ENCODE results near the gene PCDHB8. TPM values are rescaled to one million over a fixed set of nuclear protein-coding genes. Genes with fewer than 3 reads are reported as not detected.
A peak's percentile ranks its signal among the peaks of the same experiment; 100 is the strongest.
"Not testable (repeated sequence)": the region's sequence is repeated elsewhere in the genome, so short reads cannot be mapped to it uniquely, and the experiment has no call there.

Gene PCDHB8
- total RNA-seq, 4 donors from 2014 or later: 0.33 to 2.0 (median 0.87) TPM

DNA sequence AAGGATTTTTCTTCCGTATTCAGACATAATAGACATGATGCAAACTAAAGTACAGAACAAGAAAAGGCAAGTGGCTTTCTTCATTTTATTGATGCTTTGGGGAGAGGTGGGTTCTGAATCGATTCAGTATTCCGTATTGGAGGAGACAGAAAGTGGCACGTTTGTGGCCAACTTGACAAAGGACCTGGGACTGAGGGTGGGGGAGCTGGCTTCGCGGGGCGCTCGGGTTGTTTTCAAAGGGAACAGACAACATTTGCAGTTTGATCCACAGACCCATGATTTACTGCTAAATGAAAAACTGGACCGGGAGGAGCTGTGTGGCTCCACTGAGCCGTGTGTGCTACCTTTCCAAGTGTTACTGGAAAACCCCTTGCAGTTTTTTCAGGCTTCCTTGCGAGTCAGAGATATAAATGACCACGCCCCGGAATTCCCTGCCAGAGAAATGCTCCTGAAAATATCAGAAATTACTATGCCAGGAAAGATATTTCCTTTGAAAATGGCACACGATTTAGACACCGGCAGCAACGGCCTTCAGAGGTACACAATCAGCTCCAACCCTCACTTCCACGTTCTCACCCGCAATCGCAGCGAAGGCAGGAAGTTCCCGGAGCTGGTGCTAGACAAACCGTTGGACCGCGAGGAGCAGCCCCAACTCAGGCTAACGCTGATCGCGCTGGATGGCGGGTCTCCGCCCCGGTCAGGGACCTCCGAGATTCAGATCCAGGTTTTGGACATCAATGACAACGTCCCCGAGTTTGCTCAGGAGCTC is 27.2 kb upstream of the PCDHB8 start:
- WGBS: 48% methylated on average over 33 of the region's 33 CpGs
- DNase-seq (ENCODE audit: extremely low spot score): no peak
- H3K4me3 ChIP-seq: peak overlapping the region in 2 of 4 donors; percentile 23 to 26
- peaks cover 0 to 42% (median 0%) of the 10 kb centered on the region in 4 donors for H3K27me3 ChIP-seq
- intact Hi-C loops (cut with DNase I): no loop called here
- H3K4me1 ChIP-seq: no peaks in the 10 kb centered on the region
- TF ChIP-seq POLR2AphosphoS5 (IDR thresholded peaks at IDR 0.05) (no peak), POLR2A (IDR thresholded peaks at IDR 0.05; ENCODE audit: low read depth) (no peak), EP300 (IDR thresholded peaks at IDR 0.05) (no peak)
- TF ChIP-seq, protein P1, sequence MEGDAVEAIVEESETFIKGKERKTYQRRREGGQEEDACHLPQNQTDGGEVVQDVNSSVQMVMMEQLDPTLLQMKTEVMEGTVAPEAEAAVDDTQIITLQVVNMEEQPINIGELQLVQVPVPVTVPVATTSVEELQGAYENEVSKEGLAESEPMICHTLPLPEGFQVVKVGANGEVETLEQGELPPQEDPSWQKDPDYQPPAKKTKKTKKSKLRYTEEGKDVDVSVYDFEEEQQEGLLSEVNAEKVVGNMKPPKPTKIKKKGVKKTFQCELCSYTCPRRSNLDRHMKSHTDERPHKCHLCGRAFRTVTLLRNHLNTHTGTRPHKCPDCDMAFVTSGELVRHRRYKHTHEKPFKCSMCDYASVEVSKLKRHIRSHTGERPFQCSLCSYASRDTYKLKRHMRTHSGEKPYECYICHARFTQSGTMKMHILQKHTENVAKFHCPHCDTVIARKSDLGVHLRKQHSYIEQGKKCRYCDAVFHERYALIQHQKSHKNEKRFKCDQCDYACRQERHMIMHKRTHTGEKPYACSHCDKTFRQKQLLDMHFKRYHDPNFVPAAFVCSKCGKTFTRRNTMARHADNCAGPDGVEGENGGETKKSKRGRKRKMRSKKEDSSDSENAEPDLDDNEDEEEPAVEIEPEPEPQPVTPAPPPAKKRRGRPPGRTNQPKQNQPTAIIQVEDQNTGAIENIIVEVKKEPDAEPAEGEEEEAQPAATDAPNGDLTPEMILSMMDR (IDR thresholded peaks at IDR 0.05): no peak
- H3K27ac ChIP-seq (replicated peaks in 1 of 4): no peak overlapping the region
- peaks cover 0 to 71% (median 60%) of the 10 kb centered on the region in 4 donors for H3K9me3 ChIP-seq
- no peaks in the 10 kb centered on the region for H3K36me3 ChIP-seq

DNA sequence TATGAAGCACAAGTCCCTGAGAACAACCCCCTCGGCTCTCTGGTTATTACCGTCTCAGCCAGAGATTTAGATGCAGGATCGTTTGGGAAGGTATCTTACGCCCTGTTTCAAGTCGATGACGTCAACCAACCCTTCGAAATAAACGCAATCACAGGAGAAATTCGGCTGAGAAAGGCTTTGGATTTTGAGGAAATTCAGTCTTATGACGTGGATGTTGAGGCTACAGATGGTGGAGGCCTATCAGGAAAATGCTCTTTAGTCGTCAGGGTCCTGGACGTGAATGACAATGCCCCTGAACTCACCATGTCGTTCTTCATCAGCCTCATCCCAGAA is 26.6 kb upstream of the PCDHB8 start:
- WGBS: 49% methylated on average over 13 of the region's 13 CpGs
- Histone ChIP-seq H3K36me3 (no peaks in the 10 kb centered on the region), H3K4me3 (no peak overlapping the region), H3K27ac (replicated peaks in 1 of 4) (no peak overlapping the region), H3K9me3 (peaks cover 0 to 71% (median 65%) of the 10 kb centered on the region in 4 donors), H3K27me3 (peaks cover 0 to 47% (median 0%) of the 10 kb centered on the region in 4 donors), H3K4me1 (no peaks in the 10 kb centered on the region)
- TF ChIP-seq POLR2A (IDR thresholded peaks at IDR 0.05; ENCODE audit: low read depth) (no peak), EP300 (IDR thresholded peaks at IDR 0.05) (no peak), POLR2AphosphoS5 (IDR thresholded peaks at IDR 0.05) (no peak)
- TF ChIP-seq, protein P1 (IDR thresholded peaks at IDR 0.05): no peak
- no peak for DNase-seq (ENCODE audit: extremely low spot score)
- intact Hi-C loops (cut with DNase I): no loop called here

DNA sequence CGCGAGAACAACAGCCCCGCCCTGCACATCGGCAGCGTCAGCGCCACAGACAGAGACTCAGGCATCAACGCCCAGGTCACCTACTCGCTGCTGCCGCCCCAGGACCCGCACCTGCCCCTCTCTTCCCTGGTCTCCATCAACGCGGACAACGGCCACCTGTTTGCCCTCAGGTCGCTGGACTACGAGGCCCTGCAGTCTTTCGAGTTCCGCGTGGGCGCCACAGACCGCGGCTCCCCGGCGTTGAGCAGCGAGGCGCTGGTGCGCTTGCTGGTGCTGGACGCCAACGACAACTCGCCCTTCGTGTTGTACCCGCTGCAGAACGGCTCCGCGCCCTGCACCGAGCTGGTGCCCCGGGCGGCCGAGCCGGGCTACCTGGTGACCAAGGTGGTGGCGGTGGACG is 26.0 kb upstream of the PCDHB8 start:
- intact Hi-C loops (cut with DNase I); H3K4me3 ChIP-seq: not testable (repeated sequence)

DNA sequence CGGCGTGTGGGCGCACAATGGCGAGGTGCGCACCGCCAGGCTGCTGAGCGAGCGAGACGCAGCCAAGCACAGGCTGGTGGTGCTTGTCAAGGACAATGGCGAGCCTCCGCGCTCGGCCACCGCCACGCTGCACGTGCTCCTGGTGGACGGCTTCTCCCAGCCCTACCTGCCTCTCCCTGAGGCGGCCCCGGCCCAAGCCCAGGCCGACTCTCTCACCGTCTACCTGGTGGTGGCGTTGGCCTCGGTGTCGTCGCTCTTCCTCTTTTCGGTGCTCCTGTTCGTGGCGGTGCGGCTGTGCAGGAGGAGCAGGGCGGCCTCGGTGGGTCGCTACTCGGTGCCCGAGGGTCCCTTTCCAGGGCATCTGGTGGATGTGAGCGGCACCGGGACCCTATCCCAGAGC is 25.5 kb upstream of the PCDHB8 start:
- peaks cover 0 to 59% (median 0%) of the 10 kb centered on the region in 4 donors for H3K27me3 ChIP-seq
- H3K27ac ChIP-seq (replicated peaks in 1 of 4); H3K36me3 ChIP-seq; H3K4me1 ChIP-seq; DNase-seq (ENCODE audit: extremely low spot score); intact Hi-C loops (cut with DNase I); H3K4me3 ChIP-seq: not testable (repeated sequence)
- no CpG with 5 or more reads among the region's 36 CpGs for WGBS
- peaks cover 0 to 82% (median 76%) of the 10 kb centered on the region in 4 donors for H3K9me3 ChIP-seq

More for the DNA sequence above, 26.0 kb upstream of the PCDHB8 start:
- H3K4me1 ChIP-seq; DNase-seq (ENCODE audit: extremely low spot score); H3K27ac ChIP-seq (replicated peaks in 1 of 4); H3K36me3 ChIP-seq: not testable (repeated sequence)
- Histone ChIP-seq H3K27me3 (peaks cover 0 to 54% (median 0%) of the 10 kb centered on the region in 4 donors), H3K9me3 (peaks cover 0 to 77% (median 72%) of the 10 kb centered on the region in 4 donors)
- WGBS: 29% methylated on average over 7 of the region's 41 CpGs

DNA sequence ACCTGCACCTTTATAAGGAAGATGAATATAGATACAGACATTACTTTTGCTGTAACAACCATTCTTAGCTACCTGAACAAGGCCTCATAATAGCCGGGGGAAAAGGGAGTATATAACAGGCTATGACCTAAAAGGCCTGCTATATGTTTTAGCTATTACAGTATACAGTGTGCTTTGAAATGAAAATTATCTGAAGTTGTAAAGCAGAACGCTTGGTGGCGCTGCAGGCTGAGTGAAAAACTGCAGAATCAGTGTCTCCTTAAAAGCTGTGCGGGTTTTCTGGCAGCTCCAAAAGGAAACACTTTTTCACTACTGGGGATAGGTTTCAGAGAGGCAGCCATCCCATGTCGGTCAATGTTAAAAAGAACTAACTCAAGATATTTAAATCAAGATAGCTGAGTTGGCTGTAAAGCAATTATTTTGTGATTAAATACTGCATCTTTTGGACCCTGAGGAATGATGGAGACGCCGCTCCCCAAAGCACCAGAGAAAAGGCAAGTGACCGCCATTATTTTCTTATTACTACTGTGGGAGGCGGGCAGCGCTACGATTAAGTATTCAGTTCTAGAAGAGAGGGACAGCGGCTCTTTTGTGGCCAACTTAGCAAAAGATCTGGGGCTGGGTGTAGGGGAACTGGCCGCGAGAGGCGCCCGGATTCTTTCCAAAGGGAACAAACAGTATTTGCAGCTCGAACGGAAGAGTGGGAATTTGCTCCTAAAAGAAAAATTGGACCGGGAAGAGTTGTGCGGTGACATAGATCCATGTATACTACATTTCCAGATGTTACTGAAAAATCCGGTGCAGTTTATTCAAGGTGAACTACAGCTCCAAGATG is 21.8 kb upstream of the PCDHB8 start:
- intact Hi-C loops (cut with DNase I): no loop called here
- no peak for DNase-seq (ENCODE audit: extremely low spot score)
- Histone ChIP-seq H3K27ac (replicated peaks in 1 of 4) (no peak overlapping the region), H3K4me1 (no peaks in the 10 kb centered on the region), H3K36me3 (no peaks in the 10 kb centered on the region), H3K4me3 (no peak overlapping the region), H3K9me3 (peaks cover 0 to 82% (median 73%) of the 10 kb centered on the region in 4 donors), H3K27me3 (peaks cover 0 to 64% (median 0%) of the 10 kb centered on the region in 4 donors)
- 35% methylated on average over 21 of the region's 21 CpGs for WGBS
- TF ChIP-seq EP300 (IDR thresholded peaks at IDR 0.05) (no peak), POLR2A (IDR thresholded peaks at IDR 0.05; ENCODE audit: low read depth) (no peak), POLR2AphosphoS5 (IDR thresholded peaks at IDR 0.05) (no peak)
- TF ChIP-seq, protein P1 (IDR thresholded peaks at IDR 0.05): no peak

DNA sequence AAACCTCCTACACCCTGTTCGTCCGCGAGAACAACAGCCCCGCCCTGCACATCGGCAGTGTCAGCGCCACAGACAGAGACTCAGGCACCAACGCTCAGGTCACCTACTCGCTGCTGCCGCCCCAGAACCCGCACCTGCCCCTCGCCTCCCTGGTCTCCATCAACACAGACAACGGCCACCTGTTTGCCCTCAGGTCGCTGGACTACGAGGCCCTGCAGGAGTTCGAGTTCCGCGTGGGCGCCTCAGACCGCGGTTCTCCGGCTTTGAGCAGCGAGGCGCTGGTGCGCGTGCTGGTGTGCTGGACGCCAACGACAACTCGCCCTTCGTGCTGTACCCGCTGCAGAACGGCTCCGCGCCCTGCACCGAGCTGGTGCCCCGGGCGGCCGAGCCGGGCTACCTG is 20.2 kb upstream of the PCDHB8 start:
- H3K4me3 ChIP-seq; intact Hi-C loops (cut with DNase I); H3K4me1 ChIP-seq; H3K27ac ChIP-seq (replicated peaks in 1 of 4); DNase-seq (ENCODE audit: extremely low spot score); H3K36me3 ChIP-seq: not testable (repeated sequence)
- peaks cover 0 to 49% (median 0%) of the 10 kb centered on the region in 4 donors for H3K27me3 ChIP-seq
- 29% methylated on average over 6 of the region's 38 CpGs for whole genome bisulfite sequencing
- peaks cover 0 to 72% (median 64%) of the 10 kb centered on the region in 4 donors for H3K9me3 ChIP-seq

DNA sequence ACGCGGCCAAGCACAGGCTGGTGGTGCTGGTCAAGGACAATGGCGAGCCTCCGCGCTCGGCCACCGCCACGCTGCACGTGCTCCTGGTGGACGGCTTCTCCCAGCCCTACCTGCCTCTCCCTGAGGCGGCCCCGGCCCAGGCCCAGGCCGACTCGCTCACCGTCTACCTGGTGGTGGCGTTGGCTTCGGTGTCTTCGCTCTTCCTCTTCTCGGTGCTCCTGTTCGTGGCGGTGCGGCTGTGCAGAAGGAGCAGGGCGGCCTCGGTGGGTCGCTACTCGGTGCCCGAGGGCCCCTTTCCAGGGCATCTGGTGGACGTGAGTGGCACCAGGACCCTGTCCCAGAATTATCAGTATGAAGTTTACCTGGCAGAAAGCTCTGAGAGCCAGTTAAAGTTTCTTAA is 19.7 kb upstream of the PCDHB8 start:
- H3K27ac ChIP-seq (replicated peaks in 1 of 4); intact Hi-C loops (cut with DNase I); H3K36me3 ChIP-seq; DNase-seq (ENCODE audit: extremely low spot score); H3K4me1 ChIP-seq; H3K4me3 ChIP-seq: not testable (repeated sequence)
- peaks cover 0 to 48% (median 0%) of the 10 kb centered on the region in 4 donors for H3K27me3 ChIP-seq
- WGBS: 37% methylated on average over 17 of the region's 28 CpGs
- H3K9me3 ChIP-seq: peaks cover 0 to 73% (median 67%) of the 10 kb centered on the region in 4 donors

Measured in esophagus muscularis mucosa (tissue), 4 donors.